NOMO-1 (cell line): ENCODE data around the gene DIP2B.
"Not testable (repeated sequence)": the region's sequence is repeated elsewhere in the genome, so short reads cannot be mapped to it uniquely, and the experiment has no call there.

Experiments
- DNase-seq, 2 experiments: peaks; one replicate each; lab custom pipeline; 2025; ENCODE audit not compliant: unreplicated experiment in 2 of 2; lab: John Stamatoyannopoulos, UW

The DIP2B gene

DNA sequence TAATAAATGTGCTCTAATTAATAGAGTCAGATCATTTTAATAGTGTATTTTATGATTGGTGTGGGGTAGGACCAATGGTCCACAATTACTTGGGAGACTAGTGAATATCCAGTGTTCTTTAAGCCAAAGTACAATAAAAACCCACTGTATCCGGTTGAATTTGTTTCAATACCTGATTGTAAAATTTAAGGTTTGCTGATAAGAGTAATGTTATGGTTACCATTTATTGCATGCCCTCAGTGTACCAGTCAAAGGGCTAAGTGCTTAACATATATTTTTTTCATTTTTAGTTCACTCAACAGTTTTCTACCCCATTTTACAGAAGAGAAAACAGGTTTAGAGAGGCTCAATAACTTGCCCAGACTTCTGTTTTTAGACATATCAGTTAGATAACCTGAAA lies 161.2 kb downstream of the DIP2B start:
- no peak for DNase-seq

DNA sequence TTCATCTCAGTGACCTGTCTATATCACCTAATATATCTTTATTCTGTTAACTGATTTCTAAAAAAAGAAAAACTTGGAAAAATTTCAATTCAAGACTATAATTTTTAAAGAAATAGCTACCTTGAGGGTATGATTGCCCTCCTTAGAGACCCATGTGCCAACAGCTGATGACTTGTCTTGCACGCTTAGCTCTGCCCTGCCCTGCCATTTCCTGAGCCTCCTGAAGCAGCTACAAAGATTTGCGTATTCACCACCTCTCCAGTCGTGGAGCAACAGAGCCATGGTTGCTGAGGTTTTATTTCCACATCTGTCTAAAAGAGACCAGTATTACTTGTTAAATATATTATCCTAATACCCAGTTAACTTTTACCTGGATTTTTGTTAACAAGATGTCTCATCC lies 167.4 kb downstream of the DIP2B start:
- no peak for DNase-seq

DNA sequence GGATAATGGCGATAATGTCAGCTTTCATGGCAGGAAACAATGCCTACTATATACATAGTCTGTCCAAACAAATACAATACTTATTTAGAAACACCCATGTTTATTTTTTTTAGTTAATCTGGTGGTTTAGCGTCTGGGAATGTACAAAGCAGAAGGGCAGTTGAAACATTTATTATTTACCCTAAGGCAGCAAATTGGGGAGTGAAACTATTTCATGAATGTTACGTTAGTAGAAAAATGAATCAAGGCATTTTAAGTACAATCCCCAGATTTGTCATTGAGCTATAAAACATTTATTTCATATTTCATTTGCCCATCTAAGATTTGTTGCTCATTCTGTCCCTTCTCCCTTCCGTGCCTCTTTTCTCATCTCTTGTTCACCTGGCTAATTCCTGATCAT lies 172.0 kb downstream of the DIP2B start:
- no peak for DNase-seq

DNA sequence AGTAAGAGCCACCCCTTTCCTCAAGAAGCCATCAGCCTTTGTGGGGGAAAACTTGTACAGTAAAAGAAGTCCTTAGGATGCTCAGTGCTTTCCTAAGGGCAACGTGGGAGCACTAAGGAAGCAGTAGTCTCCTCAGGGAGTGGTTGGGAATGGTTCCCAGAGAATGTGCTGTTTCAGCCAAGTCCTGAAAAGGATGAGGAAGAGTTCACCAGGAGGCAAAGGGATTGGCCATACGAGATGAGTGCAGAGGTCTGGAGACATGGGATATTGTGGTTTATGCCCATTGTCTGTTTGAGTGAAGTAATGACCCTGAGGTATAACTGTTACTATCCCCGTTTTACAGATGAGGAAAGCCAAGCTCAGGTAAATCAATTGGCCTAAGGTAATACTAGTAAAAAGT lies 173.1 kb downstream of the DIP2B start:
- DNase-seq, result no peak

DNA sequence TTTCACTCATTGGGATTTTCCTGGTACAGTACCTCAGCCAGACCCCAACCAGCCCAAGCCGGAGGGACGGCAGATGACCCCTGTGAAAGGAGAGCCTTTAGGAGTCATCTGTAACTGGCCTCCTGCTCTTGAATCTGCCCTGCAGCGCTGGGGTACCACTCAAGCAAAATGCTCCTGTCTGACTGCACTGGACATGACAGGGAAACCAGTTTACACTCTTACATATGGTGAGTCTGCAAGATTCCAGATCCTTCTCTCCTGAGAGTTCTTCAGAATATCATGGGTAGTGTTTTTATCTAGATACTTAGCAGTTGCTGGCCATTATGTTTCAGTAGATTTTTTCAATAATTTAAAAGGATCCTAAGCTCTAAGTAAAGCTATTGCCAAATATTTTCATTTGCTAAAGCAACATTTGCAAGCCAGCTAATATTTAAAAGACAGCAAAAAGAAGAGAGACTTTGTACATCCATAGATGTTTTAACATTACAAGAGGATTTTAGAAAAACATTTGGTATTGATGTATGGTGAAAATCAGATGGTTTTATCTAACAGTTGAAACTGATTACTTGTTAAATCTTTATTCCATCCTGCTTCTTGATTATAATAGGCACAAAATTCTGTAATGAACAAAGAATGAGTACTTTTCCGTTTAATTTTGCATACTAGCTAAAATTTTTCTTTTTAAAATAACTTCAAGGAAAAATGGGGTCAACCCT lies 174.0 kb downstream of the DIP2B start:
- DNase-seq, result no peak

DNA sequence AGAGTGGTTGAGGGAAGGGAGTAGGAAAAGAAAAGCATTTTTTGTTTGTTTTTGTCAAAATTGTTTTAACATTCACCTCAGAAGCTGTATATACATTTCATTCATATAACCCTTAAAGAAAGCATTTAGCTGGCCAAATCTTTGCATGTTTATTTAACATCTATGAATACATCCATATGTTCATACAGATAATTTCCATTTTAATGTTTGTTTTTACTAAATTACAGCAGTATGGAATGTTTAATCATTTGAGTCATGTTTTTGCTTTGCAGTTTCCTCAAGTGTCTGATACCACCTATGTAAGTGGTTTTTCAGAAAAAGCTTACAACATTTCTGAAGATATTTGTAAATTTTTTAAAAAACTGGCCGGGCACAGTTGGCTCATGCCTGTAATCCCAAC lies 174.8 kb downstream of the DIP2B start:
- DNase-seq, result no peak

DNA sequence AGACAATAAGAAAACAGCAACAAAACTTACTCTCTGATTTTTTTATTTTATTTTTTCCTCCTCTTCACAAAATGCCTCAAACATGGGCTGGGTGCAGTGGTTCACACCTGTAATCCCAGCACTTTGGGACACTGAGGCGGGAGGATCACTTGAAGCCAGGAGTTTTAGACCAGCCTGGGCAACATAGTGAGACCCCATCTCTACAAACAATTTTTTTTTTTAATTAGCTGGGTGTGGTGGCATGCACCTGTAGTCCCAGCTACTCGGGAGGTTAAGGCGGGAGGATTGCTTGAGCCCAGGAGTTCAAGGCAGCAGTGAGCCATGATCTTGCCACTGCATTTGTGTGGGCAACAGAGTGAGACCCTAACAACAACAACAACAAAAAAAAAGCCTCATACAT lies 176.3 kb downstream of the DIP2B start:
- not testable (repeated sequence) for DNase-seq

DNA sequence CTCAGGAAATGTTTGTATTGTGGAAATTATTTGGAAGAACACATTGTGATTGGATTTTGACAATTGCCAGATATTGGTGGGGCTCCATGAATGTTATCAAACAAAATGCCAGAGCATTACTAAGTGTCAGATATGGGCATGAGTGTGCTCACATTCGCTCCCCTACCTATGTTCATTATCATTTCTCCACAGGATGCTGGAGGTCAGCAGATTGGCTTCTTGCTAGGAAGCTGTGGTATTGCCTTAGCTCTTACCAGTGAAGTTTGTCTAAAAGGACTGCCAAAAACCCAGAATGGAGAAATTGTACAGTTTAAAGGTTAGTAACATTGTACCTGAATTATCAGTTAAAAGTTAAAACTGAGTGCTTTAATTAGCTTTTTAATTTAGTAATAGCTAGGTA lies 180.9 kb downstream of the DIP2B start:
- no peak for DNase-seq

DNA sequence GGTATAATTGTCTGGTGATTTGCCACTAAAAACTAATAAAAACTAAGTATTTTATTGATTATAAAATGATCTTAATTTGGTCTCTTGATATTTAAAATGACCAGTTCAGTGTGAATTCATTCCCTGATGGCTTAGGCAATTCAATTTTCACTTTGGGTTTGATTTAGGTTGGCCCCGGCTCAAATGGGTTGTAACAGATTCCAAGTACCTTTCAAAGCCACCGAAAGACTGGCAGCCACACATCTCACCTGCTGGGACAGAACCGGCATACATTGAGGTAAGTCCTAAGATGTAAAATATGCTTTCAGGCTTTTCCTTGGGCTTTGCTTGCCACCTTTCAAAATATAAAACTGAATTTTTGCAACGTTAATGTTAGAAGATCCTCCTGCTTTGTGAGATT lies 181.6 kb downstream of the DIP2B start:
- no peak for DNase-seq

DNA sequence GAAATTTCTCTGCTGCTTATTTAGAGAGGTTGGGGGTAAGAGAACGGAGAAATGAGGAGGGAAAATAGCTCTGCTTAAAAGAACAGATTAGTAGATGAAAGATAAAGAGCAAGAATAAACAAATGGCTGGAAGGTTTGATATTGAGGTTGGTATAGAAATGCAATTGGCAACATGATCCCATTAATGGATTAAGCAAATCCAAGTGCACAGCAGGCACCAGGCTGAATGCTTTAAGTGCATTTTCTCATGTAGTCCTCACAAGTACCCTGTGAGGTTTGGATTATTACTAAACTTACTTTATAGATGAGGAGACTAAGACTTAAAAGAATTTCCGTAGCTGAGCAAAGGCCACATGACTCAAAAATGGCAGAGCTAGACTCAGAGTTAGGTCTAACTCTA lies 182.2 kb downstream of the DIP2B start:
- DNase-seq, result no peak

DNA sequence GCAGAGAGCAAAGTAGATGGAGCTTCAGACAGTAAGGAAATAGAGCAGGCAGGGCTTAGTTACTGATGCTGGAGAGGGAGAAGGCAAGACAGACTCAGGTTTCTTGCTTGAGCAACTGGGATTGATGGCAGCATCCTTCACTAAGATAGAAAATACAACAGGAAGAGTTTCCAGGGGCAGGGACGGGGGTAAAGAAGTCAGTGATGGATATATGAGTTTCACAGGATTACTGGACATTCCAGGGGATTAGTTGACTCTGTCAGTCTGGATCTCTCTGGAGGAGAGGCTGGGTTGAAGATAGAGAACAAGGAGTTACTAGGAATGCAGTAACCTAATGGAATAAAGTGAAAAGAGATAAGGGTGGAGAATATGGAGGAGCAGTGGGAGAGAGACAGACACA lies 184.7 kb downstream of the DIP2B start:
- DNase-seq, result no peak

DNA sequence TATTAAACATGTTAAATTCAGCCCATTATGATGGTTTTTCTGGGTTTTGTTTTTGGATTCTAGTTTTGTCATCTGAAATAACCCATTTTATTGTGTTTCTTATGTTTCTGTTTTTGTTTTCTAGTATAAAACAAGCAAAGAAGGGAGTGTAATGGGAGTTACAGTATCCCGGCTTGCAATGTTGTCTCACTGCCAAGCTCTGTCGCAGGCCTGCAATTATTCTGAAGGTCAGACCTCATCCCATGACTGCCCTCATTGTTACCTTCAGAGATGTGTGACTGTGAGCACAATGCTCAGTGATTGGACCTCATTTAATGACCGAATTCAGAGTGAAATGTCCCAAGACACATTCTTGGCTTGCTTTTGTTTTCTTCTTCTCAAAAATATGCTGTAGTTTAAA lies 186.1 kb downstream of the DIP2B start:
- DNase-seq, result no peak

DNA sequence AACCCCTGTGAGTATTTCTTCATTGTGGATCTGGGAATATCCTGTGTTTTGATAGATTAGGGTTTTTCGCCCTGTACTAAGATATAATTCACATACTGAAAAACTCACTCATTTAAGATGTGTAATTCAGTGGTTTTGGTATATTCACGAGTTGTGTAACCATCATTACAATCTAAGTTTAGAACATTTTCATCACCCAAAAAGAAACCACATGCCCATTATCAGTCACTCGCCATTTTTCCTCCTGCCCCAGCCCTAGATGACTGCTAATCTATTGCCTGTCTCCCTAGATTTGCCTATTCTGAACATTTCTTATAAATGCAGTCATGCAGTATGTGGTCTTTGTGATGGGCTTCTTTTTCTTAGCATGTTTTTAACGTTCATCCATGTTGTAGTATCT lies 191.2 kb downstream of the DIP2B start:
- DNase-seq, result peak; percentile 66 to 82

DNA sequence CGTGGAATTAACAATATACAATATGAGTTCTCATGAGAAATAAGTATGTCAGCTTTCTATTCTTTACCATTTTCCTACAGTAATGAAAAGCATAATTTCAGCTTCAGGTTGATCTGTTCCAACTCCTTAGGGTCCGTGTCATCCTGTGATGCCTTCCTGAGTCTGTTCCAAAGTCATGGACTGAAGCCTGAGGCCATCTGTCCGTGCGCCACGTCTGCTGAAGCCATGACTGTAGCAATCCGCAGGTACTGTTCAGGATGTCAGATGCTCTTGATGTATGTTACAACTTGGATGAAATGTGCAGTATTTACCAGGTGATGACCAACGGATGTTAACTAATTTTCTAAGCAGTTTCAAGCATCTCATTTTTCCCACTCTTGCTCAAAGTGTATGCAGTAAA lies 192.1 kb downstream of the DIP2B start:
- no peak for DNase-seq

DNA sequence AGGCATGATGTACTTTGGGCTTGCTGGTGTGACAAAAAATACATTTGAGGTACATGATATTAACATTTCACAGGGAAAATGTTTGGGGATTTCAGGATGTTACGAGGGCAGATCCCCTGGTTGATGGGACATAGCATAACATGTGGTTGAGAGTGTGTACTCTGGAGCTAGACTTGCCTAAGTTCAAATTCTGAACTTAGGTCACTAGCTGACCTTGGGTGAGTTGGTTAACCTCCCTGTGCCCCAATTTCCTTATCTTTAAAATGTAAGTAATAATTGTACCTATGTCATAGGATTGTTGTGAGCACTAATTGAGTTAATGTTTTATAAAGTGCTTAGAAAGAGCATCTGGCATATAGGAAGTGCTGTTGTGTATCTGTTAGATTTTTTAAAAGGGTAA lies 194.4 kb downstream of the DIP2B start:
- DNase-seq, result no peak

DNA sequence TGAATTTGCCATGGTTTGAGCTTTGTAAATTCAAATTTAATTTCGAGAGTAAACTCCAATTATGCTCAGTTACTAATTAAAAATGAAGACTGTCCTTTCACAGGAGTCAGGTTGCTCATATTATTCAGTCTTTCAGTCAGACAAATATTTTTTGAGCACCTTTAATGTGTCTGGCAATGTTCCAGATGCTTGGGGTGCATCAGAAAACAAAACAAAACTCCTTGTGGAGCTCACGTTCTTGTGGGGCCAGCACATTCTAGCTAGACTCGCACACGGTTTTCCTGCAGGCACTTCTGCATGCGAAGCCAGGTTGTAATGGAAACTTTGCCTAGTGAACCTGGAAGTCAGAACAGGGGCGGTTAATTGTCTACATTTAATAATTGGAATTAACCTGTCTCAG lies 195.2 kb downstream of the DIP2B start:
- DNase-seq, result no peak

DNA sequence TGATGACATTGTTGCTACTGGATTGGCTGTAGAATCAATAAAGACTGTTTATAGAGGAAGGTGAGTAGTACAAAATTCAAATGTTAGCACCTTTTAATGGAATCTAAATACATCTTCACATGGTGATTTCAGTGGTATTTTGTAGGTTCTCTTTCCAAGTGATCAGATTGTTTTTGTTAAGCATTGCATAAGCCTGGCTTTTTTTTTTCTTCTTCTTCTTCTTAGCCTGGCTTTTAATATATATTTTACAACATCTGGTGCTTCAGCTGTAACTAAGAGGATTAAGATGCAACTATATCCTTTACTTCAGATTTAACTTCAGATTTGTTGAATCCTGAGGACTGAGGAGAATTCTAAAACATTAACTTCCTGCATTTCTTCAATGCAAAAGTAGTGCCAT lies 201.8 kb downstream of the DIP2B start:
- no peak for DNase-seq

DNA sequence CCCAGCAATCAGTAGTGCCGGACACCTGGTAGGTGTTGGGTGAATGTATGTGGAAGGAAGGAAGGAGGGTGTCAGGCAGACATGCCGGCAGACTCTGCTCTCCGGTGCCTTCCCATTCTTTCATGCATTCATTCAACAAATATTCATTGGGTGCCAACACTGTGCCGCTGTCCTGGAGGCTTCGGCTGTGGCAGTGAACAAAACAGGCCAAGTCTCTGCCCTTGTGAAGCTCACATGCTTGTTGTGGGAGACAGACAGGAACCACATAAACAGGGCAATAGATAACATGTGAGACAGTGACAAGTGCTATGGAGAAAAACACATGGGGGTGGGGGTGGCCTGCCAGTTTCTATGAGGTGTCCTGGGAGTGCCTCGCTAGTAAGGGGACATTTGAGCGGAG lies 202.6 kb downstream of the DIP2B start:
- no peak for DNase-seq

DNA sequence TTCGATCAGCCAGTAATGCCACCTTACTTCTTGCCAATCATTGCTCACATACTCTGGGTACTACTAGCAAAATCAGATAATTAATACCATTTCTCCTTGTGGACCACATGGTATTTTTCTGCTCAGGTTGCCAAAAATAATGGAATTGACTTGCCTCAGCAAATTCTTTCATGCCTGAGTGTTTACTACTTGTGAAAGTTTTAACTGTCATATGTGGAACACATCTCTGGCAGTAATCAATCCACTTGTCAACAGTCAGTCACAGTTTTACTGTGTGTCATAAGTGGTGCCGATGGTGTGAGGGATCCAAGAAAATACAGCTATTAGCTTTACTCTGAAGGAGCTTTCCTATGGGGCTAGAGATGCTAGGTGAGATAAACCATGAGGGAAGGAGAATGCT lies 203.8 kb downstream of the DIP2B start:
- DNase-seq, result no peak

DNA sequence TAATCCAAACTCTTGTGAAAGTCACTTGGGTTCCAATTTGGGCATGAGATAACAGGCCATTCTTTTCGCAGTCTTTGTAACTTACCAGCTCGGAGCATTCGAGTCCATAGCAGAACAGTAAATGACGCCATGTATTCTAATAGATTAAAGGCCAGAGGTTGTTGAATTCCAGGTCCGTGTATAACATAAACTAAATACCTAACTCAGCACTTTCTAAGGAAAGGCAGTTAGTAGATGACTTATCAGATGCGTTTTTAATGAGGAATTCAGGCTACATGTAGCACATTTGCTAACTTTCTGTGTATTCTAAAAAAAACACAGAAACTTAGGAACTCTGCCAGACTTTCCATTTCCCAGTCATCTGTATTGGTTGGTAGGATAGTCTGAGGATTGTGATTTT lies 206.3 kb downstream of the DIP2B start:
- DNase-seq, result no peak

DNA sequence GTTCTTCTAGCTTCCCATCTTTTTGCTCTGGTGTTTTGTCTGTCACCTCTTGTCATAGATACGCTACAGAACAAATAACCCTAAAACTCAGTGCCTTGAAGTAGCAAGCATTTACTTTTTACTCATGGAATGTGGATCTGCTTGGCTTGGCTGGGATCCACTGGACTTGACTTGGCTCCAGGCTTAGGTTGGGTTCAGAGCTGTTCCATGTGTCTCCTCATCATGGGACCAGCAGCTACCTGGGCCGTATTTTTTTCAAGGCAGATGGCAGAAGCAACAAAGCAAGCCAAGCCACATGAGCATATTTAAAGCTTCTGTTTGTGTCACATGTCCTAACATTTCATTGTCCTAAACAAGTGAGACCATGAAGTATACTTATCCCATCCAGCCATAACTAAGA lies 210.4 kb downstream of the DIP2B start:
- no peak for DNase-seq

DNA sequence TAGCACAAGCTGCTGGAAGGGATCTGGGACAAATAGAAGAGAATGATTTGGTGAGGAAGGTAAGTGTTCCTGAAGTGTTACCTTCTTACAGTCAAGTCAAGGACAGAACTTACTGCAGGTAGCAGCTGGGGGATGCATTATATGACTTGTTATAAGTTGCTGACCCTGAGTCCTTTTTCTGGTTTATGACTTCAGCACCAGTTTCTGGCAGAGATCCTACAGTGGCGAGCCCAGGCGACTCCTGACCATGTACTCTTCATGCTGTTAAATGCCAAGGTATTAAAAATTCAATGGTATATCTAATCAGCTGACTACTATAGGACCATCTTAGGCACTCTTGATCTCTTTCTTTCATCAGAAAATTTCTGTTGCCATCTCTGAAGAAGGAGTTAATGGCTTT lies 214.0 kb downstream of the DIP2B start:
- no peak for DNase-seq

DNA sequence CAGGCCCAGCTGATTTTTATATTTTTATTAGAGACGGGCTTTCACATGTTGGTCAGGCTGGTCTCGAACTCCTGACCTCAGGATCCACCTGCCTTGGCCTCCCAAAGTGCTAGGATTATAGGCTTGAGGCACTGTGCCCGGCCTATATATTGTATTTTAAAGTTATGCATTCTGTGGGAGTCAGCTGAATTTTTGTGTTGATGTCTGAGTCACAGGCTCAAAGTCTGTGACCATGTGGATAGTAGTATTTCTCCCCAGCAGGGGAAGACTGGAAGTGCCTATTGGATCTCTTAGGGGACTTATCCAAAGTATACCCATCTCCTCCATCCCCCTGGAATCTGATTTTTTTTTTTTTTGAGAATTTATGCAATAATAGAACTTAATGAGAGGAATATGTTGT lies 215.3 kb downstream of the DIP2B start:
- no peak for DNase-seq
